ENCODE results near the gene LCE3B. TPM values are rescaled to one million over a fixed set of nuclear protein-coding genes. Genes with fewer than 3 reads are reported as not detected.
"Not testable (repeated sequence)": the region's sequence is repeated elsewhere in the genome, so short reads cannot be mapped to it uniquely, and the experiment has no call there.

Gene LCE3B
- polyA plus RNA-seq: not detected

GRCh38 chr1:152613511-152613910, at the start of gene LCE3B:
Gene LCE3B (plus strand): TSS chr1:152613811. CDS start chr1:152613811, 0 bp downstream.
- Mint-ChIP-seq H3K4me3 (no peak within 1 kb of the TSS), H3K4me1 (no peaks in the 10 kb centered on the region), H3K27ac (no peak within 1 kb of the TSS), H3K9me3 (peaks cover 3 to 5% (median 3%) of the 10 kb centered on the region in 3 donors), H3K36me3 (peaks cover 2% of the 10 kb centered on the region), H3K27me3 (no peaks in the 10 kb centered on the region)

- peaks cover 5 to 10% (median 6%) of the 10 kb centered on the region in 3 donors for H3K9me3 Mint-ChIP-seq
- no peak overlapping the region for H3K4me3 Mint-ChIP-seq
- no peaks in the 10 kb centered on the region for H3K4me1 Mint-ChIP-seq
- peaks cover 3% of the 10 kb centered on the region for H3K36me3 Mint-ChIP-seq
- no peak overlapping the region for H3K27ac Mint-ChIP-seq
- H3K27me3 Mint-ChIP-seq: peaks cover 4% of the 10 kb centered on the region
These were observed 48.5 kb upstream of the LCE3B start for GRCh38 chr1:152565115-152565514.

GRCh38 chr1:152565535-152566215, 47.9 kb upstream of the LCE3B start:
- Mint-ChIP-seq H3K9me3 (peaks cover 6 to 11% (median 8%) of the 10 kb centered on the region in 3 donors), H3K4me1 (no peaks in the 10 kb centered on the region), H3K36me3 (peaks cover 3% of the 10 kb centered on the region), H3K4me3 (no peak overlapping the region), H3K27me3 (peaks cover 4% of the 10 kb centered on the region), H3K27ac (no peak overlapping the region)

- peaks cover 4% of the 10 kb centered on the region for H3K27me3 Mint-ChIP-seq
- peaks cover 8 to 15% (median 9%) of the 10 kb centered on the region in 3 donors for H3K9me3 Mint-ChIP-seq
- H3K36me3 Mint-ChIP-seq: peaks cover 4% of the 10 kb centered on the region
- H3K27ac Mint-ChIP-seq: no peak within 1 kb of the TSS
- H3K4me3 Mint-ChIP-seq: no peak within 1 kb of the TSS
- no peaks in the 10 kb centered on the region for H3K4me1 Mint-ChIP-seq
These were observed 46.9 kb upstream of the LCE3B start, which contains the start of gene LCE3E for GRCh38 chr1:152566681-152567080. Gene LCE3E (minus strand): TSS chr1:152566780. CDS start chr1:152566208, 572 bp downstream.

- Mint-ChIP-seq H3K9me3 (no peaks in the 10 kb centered on the region), H3K27ac (no peak overlapping the region)
These were observed 36.4 kb upstream of the LCE3B start for GRCh38 chr1:152577168-152577567.

GRCh38 chr1:152579526-152579925, 34.1 kb upstream of the LCE3B start:
- not testable (repeated sequence) for H3K9me3 Mint-ChIP-seq, H3K4me3 Mint-ChIP-seq, H3K27me3 Mint-ChIP-seq, H3K36me3 Mint-ChIP-seq, H3K4me1 Mint-ChIP-seq, H3K27ac Mint-ChIP-seq

More at GRCh38 chr1:152577168-152577567, 36.4 kb upstream of the LCE3B start:
- no peak overlapping the region for H3K4me3 Mint-ChIP-seq
- H3K36me3 Mint-ChIP-seq: peaks cover 1% of the 10 kb centered on the region
- peaks cover 0 to 1% (median 0%) of the 10 kb centered on the region in 3 donors for H3K4me1 Mint-ChIP-seq
- peaks cover 6% of the 10 kb centered on the region for H3K27me3 Mint-ChIP-seq

- peaks cover 0 to 1% (median 0%) of the 10 kb centered on the region in 3 donors for H3K4me1 Mint-ChIP-seq
- H3K36me3 Mint-ChIP-seq: no peaks in the 10 kb centered on the region
- no peak within 1 kb of the TSS for H3K27ac Mint-ChIP-seq
- no peak within 1 kb of the TSS for H3K4me3 Mint-ChIP-seq
- no peaks in the 10 kb centered on the region for H3K9me3 Mint-ChIP-seq
- H3K27me3 Mint-ChIP-seq: peaks cover 2% of the 10 kb centered on the region
These were observed 33.2 kb upstream of the LCE3B start, which contains the start of gene LCE3D for GRCh38 chr1:152580433-152580832. Gene LCE3D (minus strand): TSS chr1:152580516. CDS start chr1:152579936, 580 bp downstream.

GRCh38 chr1:152582647-152583046, 31.0 kb upstream of the LCE3B start:
- peaks cover 0 to 1% (median 0%) of the 10 kb centered on the region in 3 donors for H3K4me1 Mint-ChIP-seq
- H3K27ac Mint-ChIP-seq: no peak overlapping the region
- H3K4me3 Mint-ChIP-seq: no peak overlapping the region
- H3K9me3 Mint-ChIP-seq: no peaks in the 10 kb centered on the region
- H3K36me3 Mint-ChIP-seq: no peaks in the 10 kb centered on the region
- H3K27me3 Mint-ChIP-seq: peaks cover 2% of the 10 kb centered on the region

GRCh38 chr1:152585586-152585985, 28.0 kb upstream of the LCE3B start:
- Mint-ChIP-seq H3K27ac (no peak overlapping the region), H3K9me3 (no peaks in the 10 kb centered on the region), H3K36me3 (no peaks in the 10 kb centered on the region), H3K4me3 (no peak overlapping the region), H3K27me3 (no peaks in the 10 kb centered on the region), H3K4me1 (no peaks in the 10 kb centered on the region)

GRCh38 chr1:152596986-152597385, 16.6 kb upstream of the LCE3B start:
- no peaks in the 10 kb centered on the region for H3K4me1 Mint-ChIP-seq
- H3K9me3 Mint-ChIP-seq: no peaks in the 10 kb centered on the region
- no peak overlapping the region for H3K4me3 Mint-ChIP-seq
- no peaks in the 10 kb centered on the region for H3K27me3 Mint-ChIP-seq
- no peaks in the 10 kb centered on the region for H3K36me3 Mint-ChIP-seq
- no peak overlapping the region for H3K27ac Mint-ChIP-seq

GRCh38 chr1:152599934-152600333, 13.7 kb upstream of the LCE3B start, which contains the start of gene LCE3C:
Gene LCE3C (plus strand): TSS chr1:152600234. CDS start chr1:152600732, 498 bp downstream.
- H3K36me3 Mint-ChIP-seq: no peaks in the 10 kb centered on the region
- no peak within 1 kb of the TSS for H3K27ac Mint-ChIP-seq
- H3K4me1 Mint-ChIP-seq: no peaks in the 10 kb centered on the region
- H3K27me3 Mint-ChIP-seq: no peaks in the 10 kb centered on the region
- H3K4me3 Mint-ChIP-seq: no peak within 1 kb of the TSS
- no peaks in the 10 kb centered on the region for H3K9me3 Mint-ChIP-seq

GRCh38 chr1:152621993-152622392, 8.4 kb downstream of the LCE3B start:
- peaks cover 0 to 1% (median 0%) of the 10 kb centered on the region in 3 donors for H3K4me1 Mint-ChIP-seq
- H3K9me3 Mint-ChIP-seq: peaks cover 8 to 13% (median 12%) of the 10 kb centered on the region in 3 donors
- H3K27ac Mint-ChIP-seq: no peak overlapping the region
- peaks cover 14% of the 10 kb centered on the region for H3K27me3 Mint-ChIP-seq
- H3K4me3 Mint-ChIP-seq: no peak overlapping the region
- H3K36me3 Mint-ChIP-seq: peaks cover 5% of the 10 kb centered on the region

GRCh38 chr1:152622803-152623202, 9.2 kb downstream of the LCE3B start, which contains the start of gene LCE3A:
Gene LCE3A (minus strand): TSS chr1:152623103. CDS start chr1:152623103, 0 bp downstream.
- H3K4me3 Mint-ChIP-seq: no peak within 1 kb of the TSS

GRCh38 chr1:152623203-152623844, 9.7 kb downstream of the LCE3B start:
- Mint-ChIP-seq H3K4me3 (no peak overlapping the region), H3K36me3 (peaks cover 3% of the 10 kb centered on the region), H3K27me3 (peaks cover 16% of the 10 kb centered on the region), H3K9me3 (peaks cover 6 to 11% (median 9%) of the 10 kb centered on the region in 3 donors), H3K27ac (no peak overlapping the region), H3K4me1 (peaks cover 0 to 1% (median 0%) of the 10 kb centered on the region in 3 donors)

More at GRCh38 chr1:152622803-152623202, 9.2 kb downstream of the LCE3B start, which contains the start of gene LCE3A:
- H3K9me3 Mint-ChIP-seq: peaks cover 6 to 12% (median 9%) of the 10 kb centered on the region in 3 donors
- H3K4me1 Mint-ChIP-seq: peaks cover 0 to 1% (median 0%) of the 10 kb centered on the region in 3 donors
- no peak within 1 kb of the TSS for H3K27ac Mint-ChIP-seq
- peaks cover 14% of the 10 kb centered on the region for H3K27me3 Mint-ChIP-seq
- H3K36me3 Mint-ChIP-seq: peaks cover 3% of the 10 kb centered on the region

GRCh38 chr1:152626744-152627143, 13.1 kb downstream of the LCE3B start:
- no peaks in the 10 kb centered on the region for H3K4me1 Mint-ChIP-seq
- H3K4me3 Mint-ChIP-seq: no peak overlapping the region
- peaks cover 22% of the 10 kb centered on the region for H3K27me3 Mint-ChIP-seq
- H3K36me3 Mint-ChIP-seq: no peaks in the 10 kb centered on the region
- H3K27ac Mint-ChIP-seq: no peak overlapping the region
- peaks cover 0 to 5% (median 0%) of the 10 kb centered on the region in 3 donors for H3K9me3 Mint-ChIP-seq
